ENCODE results near the gene TCTN2. TPM values are rescaled to one million over a fixed set of nuclear protein-coding genes. Genes with fewer than 3 reads are reported as not detected.

TCTN2 gene
- 2.9 and 5.9 TPM in 2 replicates for total RNA-seq

GRCh38 chr12:123670882-123671728 is at the start of gene TCTN2:
TCTN2 (plus strand) TSS chr12:123671113; CDS start chr12:123671241, 128 bp downstream.

GRCh38 chr12:123633379-123634141 is 37.4 kb upstream of the TCTN2 start, which contains the start of the genes EIF2B1 and GTF2H3:
EIF2B1 (minus strand) TSS chr12:123633686; CDS start chr12:123633557, 129 bp downstream.
GTF2H3 (plus strand) TSS chr12:123633829; CDS start chr12:123633860, 31 bp downstream.

Other genes with a start within 250 kb of the TCTN2 start
- gene RILPL2, start 234.4 kb upstream of the TCTN2 start, total RNA-seq: 3.1 and 4.4 TPM in 2 replicates
- gene SNRNP35, start 213.0 kb upstream of the TCTN2 start, total RNA-seq: 11.3 and 13.4 TPM in 2 replicates
- 3.6 and 4.7 TPM in 2 replicates for gene RILPL1, start 137.4 kb upstream of the TCTN2 start, total RNA-seq
- gene TMED2, start 86.6 kb upstream of the TCTN2 start, total RNA-seq: 339 and 393 TPM in 2 replicates
- gene DDX55, start 69.0 kb upstream of the TCTN2 start, total RNA-seq: 6.9 and 11.9 TPM in 2 replicates
- gene EIF2B1, start 37.4 kb upstream of the TCTN2 start, total RNA-seq: 26.5 and 29.8 TPM in 2 replicates
- gene GTF2H3, start 37.3 kb upstream of the TCTN2 start, total RNA-seq: 21.2 and 27.2 TPM in 2 replicates
- 14.6 and 31.7 TPM in 2 replicates for gene ATP6V0A2, start 41.2 kb downstream of the TCTN2 start, total RNA-seq
- under 0.01 and 0.17 TPM in 2 replicates for gene DNAH10, start 91.2 kb downstream of the TCTN2 start, total RNA-seq

All from dermis lymphatic vessel endothelial cell (primary cell).